Measurements from ENCODE around the gene CCL13. TPM values are rescaled to one million over a fixed set of nuclear protein-coding genes. Genes with fewer than 3 reads are reported as not detected.

The CCL13 gene
- 10 to 100 TPM in 1 of 4 donors, 1 to 10 TPM in 2, not detected in 1; 1.8 to 15.0 (median 2.3) TPM for total RNA-seq

GRCh38 chr17:34356194-34356593, at the start of gene CCL13:
TSS of gene CCL13 (plus strand) at chr17:34356480. CDS start at chr17:34356527, 47 bp downstream.
- TF ChIP-seq CTCF (IDR thresholded peaks at IDR 0.05; ENCODE audit: low read depth), result no peak

GRCh38 chr17:34307110-34307509, 49.2 kb upstream of the CCL13 start:
- TF ChIP-seq CTCF (IDR thresholded peaks at IDR 0.05; ENCODE audit: low read depth), result no peak

GRCh38 chr17:34308371-34308770, 47.9 kb upstream of the CCL13 start:
- TF ChIP-seq CTCF (IDR thresholded peaks at IDR 0.05; ENCODE audit: low read depth), result no peak

- TF ChIP-seq CTCF (IDR thresholded peaks at IDR 0.05; ENCODE audit: low read depth), result no peak
These were observed 45.0 kb upstream of the CCL13 start for GRCh38 chr17:34311291-34311690.

GRCh38 chr17:34312080-34312479, 44.2 kb upstream of the CCL13 start:
- no peak for TF ChIP-seq CTCF (IDR thresholded peaks at IDR 0.05; ENCODE audit: low read depth)

GRCh38 chr17:34313164-34313563, 43.1 kb upstream of the CCL13 start:
- TF ChIP-seq CTCF (IDR thresholded peaks at IDR 0.05; ENCODE audit: low read depth), result no peak

- no peak for TF ChIP-seq CTCF (IDR thresholded peaks at IDR 0.05; ENCODE audit: low read depth)
These were observed 42.0 kb upstream of the CCL13 start for GRCh38 chr17:34314279-34314678.

Data from subcutaneous adipose tissue (tissue), 4 donors.